Astrocyte of the cerebellum (primary cell): ENCODE measurements around the gene NR2C2.
A peak's percentile ranks its signal among the peaks of the same experiment; 100 is the strongest.
"Not testable (repeated sequence)": the region's sequence is repeated elsewhere in the genome, so short reads cannot be mapped to it uniquely, and the experiment has no call there.

Experiments
- DNase-seq: peaks from one replicate; pipeline ENCODE4 v3.0.0-alpha.2; 2011; ENCODE audit warnings: low read depth
- H3K4me3 ChIP-seq: 2 replicates; pipeline ENCODE4 v1.5.1; 2011; ENCODE audit warnings: mild to moderate bottlenecking, low read depth, low read length, moderate library complexity
- in situ Hi-C: cut with HindIII; loops from 2 replicates; pipeline ENCODE4 v1.10.0; 2017; ENCODE audit warnings: low sequenced_read_pairs
- TF ChIP-seq, protein P1 (sequence below): IDR thresholded peaks from 2 replicates; pipeline ENCODE4 v1.5.1; 2012; ENCODE audit warnings: low read length, low read depth, moderate library complexity, mild to moderate bottlenecking; ENCODE audit errors: missing control alignments

Gene NR2C2

DNA sequence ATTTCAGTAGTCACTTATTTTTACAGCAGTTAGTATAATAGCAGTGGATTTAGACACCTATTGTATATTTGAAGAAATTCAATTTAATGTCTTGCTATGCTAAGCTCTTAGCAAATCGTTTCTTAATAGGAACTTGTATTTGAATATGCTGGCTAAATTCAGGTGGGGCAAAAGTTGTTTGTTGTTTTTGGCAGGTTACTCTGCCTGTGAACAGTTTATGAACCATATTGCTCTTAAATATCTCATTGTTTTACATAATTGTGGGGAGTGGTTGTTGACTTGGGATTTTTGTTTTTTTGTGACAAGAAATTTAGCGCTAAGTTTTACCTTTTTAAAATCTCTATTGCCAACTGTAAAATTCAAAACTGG lies 43.4 kb downstream of the NR2C2 start:
- DNase-seq, result no peak
- in situ Hi-C loops, result no loop called here
- TF ChIP-seq, protein P1, sequence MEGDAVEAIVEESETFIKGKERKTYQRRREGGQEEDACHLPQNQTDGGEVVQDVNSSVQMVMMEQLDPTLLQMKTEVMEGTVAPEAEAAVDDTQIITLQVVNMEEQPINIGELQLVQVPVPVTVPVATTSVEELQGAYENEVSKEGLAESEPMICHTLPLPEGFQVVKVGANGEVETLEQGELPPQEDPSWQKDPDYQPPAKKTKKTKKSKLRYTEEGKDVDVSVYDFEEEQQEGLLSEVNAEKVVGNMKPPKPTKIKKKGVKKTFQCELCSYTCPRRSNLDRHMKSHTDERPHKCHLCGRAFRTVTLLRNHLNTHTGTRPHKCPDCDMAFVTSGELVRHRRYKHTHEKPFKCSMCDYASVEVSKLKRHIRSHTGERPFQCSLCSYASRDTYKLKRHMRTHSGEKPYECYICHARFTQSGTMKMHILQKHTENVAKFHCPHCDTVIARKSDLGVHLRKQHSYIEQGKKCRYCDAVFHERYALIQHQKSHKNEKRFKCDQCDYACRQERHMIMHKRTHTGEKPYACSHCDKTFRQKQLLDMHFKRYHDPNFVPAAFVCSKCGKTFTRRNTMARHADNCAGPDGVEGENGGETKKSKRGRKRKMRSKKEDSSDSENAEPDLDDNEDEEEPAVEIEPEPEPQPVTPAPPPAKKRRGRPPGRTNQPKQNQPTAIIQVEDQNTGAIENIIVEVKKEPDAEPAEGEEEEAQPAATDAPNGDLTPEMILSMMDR, result no peak
- no peak overlapping the region for H3K4me3 ChIP-seq

DNA sequence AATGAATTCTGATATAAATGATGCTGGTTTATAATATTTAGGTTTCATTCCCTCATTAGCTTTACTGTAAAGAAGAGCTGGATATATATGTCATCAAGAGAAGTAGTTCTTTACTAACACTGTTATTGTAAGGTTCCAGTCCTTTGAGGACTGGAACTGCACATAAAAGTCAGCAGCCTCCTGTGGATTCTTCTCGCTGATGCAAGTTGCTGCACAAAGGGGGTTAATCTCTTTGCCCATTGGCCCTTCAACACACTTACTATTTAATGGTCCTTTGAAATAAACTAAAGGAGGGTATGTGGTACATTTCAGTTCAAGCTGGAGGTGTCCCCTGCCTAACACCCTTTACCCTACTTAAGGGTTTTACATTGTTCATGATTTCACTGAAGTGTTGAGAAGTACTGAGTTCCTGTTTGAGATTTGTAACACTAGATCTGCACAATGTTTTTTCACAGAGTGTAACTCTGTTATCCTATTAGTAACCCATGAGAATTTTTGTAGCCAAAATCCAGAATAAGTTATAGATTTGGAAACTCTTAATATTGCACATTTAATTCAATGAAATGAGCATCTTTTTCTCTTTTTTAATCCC lies 43.9 kb downstream of the NR2C2 start:
- DNase-seq, result no peak
- no peak overlapping the region for H3K4me3 ChIP-seq
- TF ChIP-seq, protein P1, result no peak
- in situ Hi-C loops, result no loop called here

DNA sequence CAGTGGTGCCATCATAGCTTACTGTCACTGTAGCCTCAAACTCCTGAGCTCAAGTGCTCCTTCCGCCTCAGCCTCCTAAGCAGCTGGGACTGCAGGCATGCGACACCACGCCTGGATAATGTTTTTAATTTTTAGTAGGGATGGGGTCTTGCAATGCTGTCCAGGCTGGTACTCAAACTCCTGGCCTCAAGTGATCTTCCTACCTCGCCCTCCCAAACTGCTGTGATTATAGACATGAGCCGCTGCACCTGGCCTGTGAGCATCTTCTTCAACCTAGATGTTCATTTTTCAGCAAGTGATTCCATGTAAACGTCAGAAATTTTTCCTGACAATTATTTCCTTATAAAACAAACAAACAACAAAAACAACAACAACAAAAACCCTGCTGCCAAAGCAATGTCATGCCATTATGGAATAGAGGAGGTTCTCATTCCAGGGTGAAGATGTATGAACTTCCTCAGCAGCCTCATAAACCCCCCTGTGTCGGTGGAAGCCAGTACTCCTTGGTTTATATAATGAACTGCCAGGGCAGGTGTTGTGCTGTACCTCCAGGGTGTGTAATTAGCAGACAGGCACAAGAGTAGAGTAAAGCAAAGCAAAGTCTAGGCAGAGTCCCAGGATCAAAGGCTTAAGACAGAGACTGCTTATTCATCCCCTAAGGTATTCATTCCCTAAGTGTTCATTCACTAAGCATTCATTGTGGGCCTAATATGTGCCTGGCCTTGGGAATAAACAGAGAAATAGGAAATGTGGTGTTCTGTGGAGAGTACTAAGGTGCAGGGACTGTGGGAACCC lies 44.6 kb downstream of the NR2C2 start:
- DNase-seq, result no peak
- no peak overlapping the region for H3K4me3 ChIP-seq
- in situ Hi-C loops, result no loop called here
- TF ChIP-seq, protein P1, result no peak

DNA sequence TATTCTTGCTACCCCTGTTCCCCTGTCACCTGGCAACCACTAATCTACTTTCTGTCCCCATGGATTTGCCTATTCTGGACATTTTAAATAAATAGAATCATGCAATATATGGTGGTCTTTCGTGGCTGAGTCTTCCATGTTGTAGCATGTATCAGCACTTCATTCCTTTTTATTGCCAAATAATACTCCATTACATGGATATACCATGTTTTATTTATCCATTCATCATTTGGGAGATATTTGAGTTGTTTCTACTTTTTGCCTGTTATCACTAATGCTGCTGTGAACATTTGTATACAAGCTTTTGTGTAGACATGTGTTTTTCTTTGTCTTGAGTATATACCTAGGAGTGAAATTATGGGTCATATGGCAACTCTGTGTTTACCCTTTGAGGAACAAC lies 50.6 kb downstream of the NR2C2 start:
- in situ Hi-C loops, result no loop called here

DNA sequence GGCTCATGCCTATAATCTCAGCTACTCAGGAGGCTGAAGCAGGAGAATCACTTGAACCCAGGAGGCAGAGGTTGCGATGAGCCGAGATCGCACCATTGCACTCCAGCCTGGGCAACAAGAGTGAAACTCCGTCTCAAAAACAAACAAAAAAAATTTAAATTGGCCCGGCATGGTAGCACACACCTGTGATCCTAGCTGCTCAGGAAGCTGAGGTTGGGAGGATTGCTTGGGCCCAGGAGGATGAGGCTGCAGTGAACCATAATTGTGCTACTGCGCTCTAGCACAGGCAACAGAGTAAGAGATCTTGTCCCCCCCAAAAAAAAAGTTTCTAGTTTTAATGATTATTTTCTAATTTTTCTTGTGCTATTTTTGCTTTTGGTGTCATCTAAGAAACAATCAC lies 51.8 kb downstream of the NR2C2 start:
- H3K4me3 ChIP-seq, DNase-seq, in situ Hi-C loops: not testable (repeated sequence)

More for the DNA sequence above, 50.6 kb downstream of the NR2C2 start:
- no peak overlapping the region for H3K4me3 ChIP-seq
- no peak for DNase-seq
- TF ChIP-seq, protein P1, result no peak

DNA sequence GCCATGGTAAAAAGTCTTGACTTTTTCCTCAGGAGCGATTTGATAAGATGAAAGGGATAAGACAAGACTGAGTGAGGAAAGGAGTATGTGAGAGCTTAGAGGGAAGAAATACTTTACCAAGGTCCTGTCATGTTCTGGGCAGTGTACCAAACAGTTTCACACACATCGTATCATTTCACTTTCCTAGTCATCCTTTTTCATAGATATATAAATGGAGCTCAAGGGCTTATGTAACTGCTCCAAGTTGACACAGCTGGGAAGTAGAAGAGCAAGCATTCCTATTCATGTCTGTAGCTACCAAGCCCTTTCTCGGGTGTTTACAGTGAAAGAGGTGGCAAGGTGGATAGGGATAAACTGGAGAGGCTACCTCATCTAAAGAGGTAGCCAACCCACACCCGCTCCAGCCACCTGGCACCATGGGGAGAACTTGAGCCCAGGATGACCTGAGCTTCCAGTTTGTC lies 60.3 kb downstream of the NR2C2 start:
- DNase-seq, result peak; percentile 32
- TF ChIP-seq, protein P1, result no peak
- in situ Hi-C loops, result no loop called here
- no peak overlapping the region for H3K4me3 ChIP-seq

DNA sequence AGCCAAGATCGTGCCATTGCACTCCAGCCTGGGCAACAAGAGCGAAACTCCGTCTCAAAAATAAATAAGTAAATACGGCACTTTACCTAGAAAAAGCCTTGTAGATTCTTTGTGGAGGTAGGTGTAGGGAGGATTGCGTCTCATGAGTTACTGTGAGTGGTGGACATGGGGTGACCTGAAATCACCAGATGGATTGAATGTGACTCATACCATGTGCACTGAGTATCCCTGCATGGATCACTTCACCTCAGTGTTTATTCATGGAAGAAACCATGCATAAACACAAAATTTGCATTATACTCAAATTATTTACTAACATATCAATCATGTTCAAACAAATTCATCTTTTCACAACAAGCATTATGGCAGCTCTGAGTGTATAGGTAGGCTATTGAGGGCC lies 61.8 kb downstream of the NR2C2 start:
- DNase-seq, result no peak
- in situ Hi-C loops, result no loop called here
- no peak overlapping the region for H3K4me3 ChIP-seq
- TF ChIP-seq, protein P1, result no peak
